HG02884 (cell line): ENCODE results near the gene GOLGA8F.
"Not testable (repeated sequence)": the region's sequence is repeated elsewhere in the genome, so short reads cannot be mapped to it uniquely, and the experiment has no call there.

Experiments used
- ATAC-seq: cut with Tn5 transposase; IDR thresholded peaks from one replicate; pipeline ENCODE4 v1.9.1; 2021; ENCODE audit warnings: mild to moderate bottlenecking, moderate library complexity; ENCODE audit not compliant: unreplicated experiment

GOLGA8F gene, protein sequence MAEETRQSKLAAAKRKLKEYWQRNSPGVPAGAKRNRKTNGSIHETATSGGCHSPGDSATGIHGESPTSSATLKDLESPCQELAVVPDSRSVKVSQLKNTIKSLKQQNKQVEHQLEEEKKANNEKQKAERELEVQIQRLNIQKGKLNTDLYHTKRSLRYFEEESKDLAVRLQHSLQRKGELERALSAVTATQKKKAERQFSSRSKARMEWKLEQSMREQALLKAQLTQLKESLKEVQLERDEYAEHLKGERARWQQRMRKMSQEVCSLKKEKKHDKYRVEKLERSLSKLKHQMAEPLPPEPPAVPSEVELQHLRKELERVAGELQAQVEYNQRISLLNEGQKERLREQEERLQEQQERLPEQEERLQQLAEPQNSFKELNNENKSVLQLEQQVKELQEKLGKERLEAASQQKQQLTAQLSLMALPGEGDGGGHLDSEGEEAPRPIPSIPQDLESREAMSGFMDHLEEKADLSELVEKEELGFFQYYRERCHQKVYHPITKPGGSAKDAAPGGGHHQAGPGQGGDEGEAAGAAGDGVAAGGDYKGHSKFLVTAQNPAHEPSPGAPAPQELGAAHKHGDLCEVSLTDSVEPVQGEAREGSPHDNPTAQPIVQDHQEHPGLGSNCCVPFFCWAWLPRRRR

DNA sequence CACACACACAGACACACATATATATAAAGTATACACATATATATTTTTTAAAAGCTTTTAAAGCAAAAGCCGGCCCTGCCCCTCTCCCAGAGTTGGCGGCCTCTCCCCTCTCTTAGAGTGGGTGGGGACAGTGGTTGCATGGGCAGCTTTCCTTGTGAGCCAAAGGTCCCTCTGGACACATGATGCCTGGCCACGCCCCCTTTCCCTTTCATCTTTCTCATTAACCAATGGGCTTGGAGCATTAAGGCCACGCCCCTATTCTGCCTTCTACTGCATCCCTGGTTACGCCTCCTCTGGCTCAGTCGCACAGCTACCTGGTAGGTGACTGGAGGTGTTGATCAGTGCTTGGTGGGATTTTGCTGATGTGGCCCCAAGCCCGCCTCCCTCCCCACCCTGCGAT, at the start of gene GOLGA8F:
Gene GOLGA8F, plus strand, starts transcription at position 301 of the 400 bp plus-strand sequence. Its CDS starts 98 bp downstream, at position 399.
- not testable (repeated sequence) for ATAC-seq

DNA sequence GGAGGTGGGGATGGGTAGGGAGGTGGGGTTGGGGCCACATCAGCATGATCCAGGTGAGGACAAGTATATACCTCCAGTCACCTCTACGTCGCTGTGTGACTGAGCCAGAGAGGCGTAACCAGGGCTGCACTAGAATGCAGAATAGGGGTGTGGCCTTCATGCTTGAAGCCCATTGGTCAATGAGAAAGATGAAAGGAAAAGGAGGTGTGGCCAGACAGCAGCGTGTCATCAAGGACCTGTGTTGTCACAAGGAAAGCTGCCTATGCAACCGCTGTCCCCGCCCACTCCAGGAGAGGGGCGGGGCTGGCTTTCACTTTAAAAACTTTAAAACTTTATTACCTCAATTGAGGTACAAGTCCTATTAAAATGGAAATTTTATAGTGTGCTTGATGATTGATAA, 20.5 kb upstream of the GOLGA8F start, which contains the start of gene GOLGA6L24:
Gene GOLGA6L24, minus strand, starts transcription at position 101 of the 400 bp plus-strand sequence. Its CDS starts 61 bp downstream, at position 40.
- not testable (repeated sequence) for ATAC-seq

DNA sequence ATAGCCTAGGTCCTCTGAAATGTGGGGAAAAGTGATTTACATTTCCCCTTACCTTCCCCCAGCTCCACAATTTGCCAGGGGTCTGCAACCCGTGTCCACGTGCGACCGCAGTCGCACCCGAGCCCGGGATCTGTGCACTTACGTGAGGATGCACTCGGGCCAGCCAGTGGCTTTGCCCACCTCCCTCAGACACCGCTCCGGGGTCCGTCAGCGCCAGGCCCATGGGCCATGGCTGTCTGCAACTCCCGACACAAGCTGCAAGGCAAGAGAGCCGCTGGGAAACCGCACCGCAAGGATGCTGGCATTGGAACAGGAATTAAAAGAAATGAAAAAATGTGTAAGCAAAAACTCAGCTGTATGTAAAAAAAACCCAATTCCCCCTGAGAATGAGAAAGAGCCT, 13.0 kb upstream of the GOLGA8F start:
- not testable (repeated sequence) for ATAC-seq

DNA sequence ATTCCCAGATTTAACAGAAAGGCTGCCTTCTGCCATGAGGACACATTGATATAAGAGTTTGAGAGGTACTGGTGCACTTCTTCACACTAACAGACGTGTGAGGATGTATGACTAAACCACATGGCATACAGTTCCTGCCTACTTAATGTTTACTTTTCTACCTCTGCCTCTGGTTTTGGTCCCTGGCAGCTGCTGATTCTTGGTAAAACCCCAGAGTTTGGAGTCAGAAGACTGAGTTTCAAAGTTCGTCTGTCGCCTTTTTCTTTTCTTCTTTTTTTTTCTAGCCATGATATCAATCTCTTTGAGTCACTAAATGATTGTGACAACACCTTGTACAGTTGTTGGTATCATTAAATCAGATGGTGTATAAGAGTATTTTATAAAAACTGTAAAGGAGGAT, 1.6 kb downstream of the GOLGA8F start:
- ATAC-seq, result not testable (repeated sequence)

DNA sequence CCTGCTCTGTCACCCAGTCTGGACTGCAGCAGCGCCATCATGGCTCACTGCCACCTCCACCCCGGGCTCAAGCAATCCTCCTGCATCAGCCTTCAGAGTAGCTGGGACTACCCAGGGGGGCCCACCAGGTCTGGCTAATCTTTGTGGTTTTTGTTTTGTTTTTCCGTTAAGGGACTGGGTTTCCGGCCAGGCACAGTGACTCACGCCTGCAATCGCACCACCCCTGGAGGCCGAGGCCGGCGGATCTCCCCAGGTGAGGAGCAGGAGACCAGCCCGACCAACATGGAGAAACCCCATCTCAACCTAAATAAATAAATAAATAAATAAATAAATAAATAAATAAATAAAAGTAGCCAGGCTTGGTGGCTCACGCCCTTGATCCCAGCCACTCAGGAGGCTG, 17.6 kb downstream of the GOLGA8F start:
- not testable (repeated sequence) for ATAC-seq

DNA sequence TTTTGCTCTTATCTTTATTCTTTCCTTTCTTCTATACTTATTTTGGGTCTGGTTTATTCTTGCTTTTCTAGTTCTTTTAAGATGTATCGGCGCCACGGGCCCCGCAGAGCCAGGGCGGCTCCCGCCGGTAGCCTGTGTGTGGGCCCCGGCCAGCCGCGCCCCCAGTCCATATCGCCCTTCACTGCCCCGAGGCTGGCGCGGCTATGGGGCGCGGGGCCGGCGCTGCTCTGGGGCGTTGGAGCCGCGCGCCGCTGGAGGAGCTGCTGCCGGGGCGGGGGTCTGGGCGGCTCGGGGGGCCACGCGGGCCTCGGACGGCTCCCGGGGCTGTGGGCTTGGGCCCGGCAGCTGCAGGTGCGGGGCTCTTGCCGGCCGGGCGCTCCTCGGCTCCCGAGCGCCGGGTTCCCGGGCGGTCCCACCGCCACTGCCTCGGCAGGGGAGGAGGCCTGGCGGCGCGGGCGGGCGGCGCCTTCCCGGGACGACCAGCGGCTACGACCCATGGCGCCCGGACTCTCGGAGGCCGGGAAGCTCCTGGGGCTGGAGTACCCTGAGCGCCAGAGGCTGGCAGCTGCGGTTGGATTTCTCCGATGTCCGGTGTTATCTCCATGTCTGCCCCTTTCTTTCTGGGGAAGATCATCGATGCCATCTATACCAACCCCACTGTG, 24.4 kb downstream of the GOLGA8F start:
- not testable (repeated sequence) for ATAC-seq

DNA sequence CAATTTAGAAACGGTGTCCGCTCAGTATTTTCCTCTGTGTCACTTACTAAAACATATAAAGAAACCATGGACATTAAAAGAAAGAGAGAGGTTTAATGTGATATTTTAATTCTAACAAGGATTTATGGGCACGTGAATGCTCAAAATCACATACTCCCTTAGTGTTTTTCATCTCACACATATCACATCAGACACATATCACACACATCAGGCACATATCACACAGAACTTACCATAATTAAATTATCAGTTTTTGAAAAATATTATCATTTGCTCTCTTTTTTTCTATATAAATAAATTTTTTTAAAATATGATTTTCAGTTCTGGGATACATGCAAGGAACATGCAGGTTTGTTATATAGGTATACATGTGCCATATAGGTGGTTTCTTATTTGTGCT, 42.0 kb downstream of the GOLGA8F start:
- ATAC-seq, result not testable (repeated sequence)

DNA sequence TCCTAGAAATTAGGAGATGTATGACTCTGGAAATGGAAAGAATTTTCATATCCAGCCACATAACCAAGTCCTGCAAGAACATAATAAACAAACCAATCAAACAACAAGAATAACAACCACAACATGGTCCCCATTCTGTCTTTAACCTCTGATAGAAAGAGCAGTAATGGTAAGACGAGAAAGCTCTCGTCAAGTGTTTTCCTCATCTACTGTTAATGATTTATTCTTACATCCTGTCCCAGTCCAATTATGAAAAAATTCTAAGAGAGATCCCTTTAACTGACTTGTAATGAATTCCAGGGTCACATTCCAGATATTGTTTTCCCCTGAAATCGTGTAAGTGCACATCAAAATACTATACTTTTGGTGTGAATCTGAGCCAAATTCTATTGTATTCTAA, 57.1 kb downstream of the GOLGA8F start:
- not testable (repeated sequence) for ATAC-seq
